Ascending aorta (tissue), 2 donors: Measurements from ENCODE around the gene CNOT1. TPM values are rescaled to one million over a fixed set of nuclear protein-coding genes. Genes with fewer than 3 reads are reported as not detected.

ENCODE experiments used
- DNase-seq, 2 donors: peaks; one replicate each; pipeline ENCODE4 v3.0.0-alpha.2; 2019; ENCODE audit warnings: low spot score in 2 of 2
- H3K27ac ChIP-seq, 2 donors: fragments of 200-600 bp; sonication (generic); one replicate each; pipeline ENCODE4 v1.5.1; 2016 to 2017; ENCODE audit warnings: mild to moderate bottlenecking in 1 of 2
- H3K27me3 ChIP-seq: fragments of 200-600 bp; sonication (generic); one replicate; pipeline ENCODE4 v1.5.1; 2017
- H3K36me3 ChIP-seq, 2 donors: fragments of 200-600 bp; sonication (generic); one replicate each; pipeline ENCODE4 v1.5.1; 2016
- H3K4me1 ChIP-seq, 2 donors: fragments of 200-600 bp; sonication (generic); one replicate each; pipeline ENCODE4 v1.5.1; 2016 to 2017; ENCODE audit warnings: mild to moderate bottlenecking in 1 of 2
- H3K4me3 ChIP-seq, 2 donors: fragments of 200-600 bp; sonication (generic); one replicate each; pipeline ENCODE4 v1.5.1; 2016 to 2017; ENCODE audit warnings: mild to moderate bottlenecking in 1 of 2
- H3K9me3 ChIP-seq, 2 donors: fragments of 200-600 bp; sonication (generic); one replicate each; pipeline ENCODE4 v1.5.1; 2016
- intact Hi-C: fragments of 100-400 bp; cut with DNase I; formaldehyde crosslinking; loops from one replicate; pipeline ENCODE4 v1.15.1; 2023
- total RNA-seq: library from RNA; depleted of rRNA; stranded (reverse); fragments of >200 nt; gene quantifications from one replicate; pipeline ENCODE4 v1.1.0, GENCODE V29; 2016
- TF ChIP-seq, protein P1 (sequence below), 3 experiments: fragments of 200-600 bp in 2 of 3; fragments of 450-650 bp in 1 of 3; sonication (generic) in 2 of 3; IDR thresholded peaks; one replicate each; pipeline ENCODE4 v1.5.1; 2016 to 2019; ENCODE audit warnings: antibody characterized with exemption in 3 of 3, mild to moderate bottlenecking in 1 of 3, moderate library complexity in 1 of 3

Gene CNOT1
- total RNA-seq, 1 donor from 2014 or later, result 324 TPM

DNA sequence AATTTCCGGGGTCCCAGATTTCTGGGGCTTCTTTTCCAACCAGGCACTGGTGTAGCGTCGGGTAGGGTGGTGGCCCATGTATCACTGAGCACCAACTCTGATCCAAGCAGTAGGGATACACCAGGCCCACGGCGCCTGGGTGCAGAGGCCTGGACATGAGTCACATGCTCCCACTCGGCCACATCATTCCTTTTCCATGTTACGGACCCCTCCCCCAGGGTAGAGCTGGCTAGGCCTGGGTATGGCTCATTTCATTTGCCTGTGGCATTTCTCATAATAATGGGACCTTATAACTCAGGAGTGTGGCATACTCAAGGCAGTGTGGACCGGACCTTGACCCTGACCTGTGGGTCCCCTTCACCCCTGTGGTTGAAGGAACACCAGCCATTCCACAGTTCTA, 147.7 kb downstream of the CNOT1 start:
- intact Hi-C loops, result loop anchor here (10.0 kb wide), 1 partner anchor 457 kb away; the partner anchor contains the start of gene MMP15
- DNase-seq, result no peak
- no peaks in the 10 kb centered on the region for H3K27me3 ChIP-seq
- H3K4me1 ChIP-seq, result no peaks in the 10 kb centered on the region
- H3K9me3 ChIP-seq, result no peaks in the 10 kb centered on the region
- H3K4me3 ChIP-seq, result no peak overlapping the region
- no peak overlapping the region for H3K27ac ChIP-seq
- TF ChIP-seq, protein P1, sequence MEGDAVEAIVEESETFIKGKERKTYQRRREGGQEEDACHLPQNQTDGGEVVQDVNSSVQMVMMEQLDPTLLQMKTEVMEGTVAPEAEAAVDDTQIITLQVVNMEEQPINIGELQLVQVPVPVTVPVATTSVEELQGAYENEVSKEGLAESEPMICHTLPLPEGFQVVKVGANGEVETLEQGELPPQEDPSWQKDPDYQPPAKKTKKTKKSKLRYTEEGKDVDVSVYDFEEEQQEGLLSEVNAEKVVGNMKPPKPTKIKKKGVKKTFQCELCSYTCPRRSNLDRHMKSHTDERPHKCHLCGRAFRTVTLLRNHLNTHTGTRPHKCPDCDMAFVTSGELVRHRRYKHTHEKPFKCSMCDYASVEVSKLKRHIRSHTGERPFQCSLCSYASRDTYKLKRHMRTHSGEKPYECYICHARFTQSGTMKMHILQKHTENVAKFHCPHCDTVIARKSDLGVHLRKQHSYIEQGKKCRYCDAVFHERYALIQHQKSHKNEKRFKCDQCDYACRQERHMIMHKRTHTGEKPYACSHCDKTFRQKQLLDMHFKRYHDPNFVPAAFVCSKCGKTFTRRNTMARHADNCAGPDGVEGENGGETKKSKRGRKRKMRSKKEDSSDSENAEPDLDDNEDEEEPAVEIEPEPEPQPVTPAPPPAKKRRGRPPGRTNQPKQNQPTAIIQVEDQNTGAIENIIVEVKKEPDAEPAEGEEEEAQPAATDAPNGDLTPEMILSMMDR (IDR thresholded peaks at IDR 0.05), result no peak
- no peaks in the 10 kb centered on the region for H3K36me3 ChIP-seq

DNA sequence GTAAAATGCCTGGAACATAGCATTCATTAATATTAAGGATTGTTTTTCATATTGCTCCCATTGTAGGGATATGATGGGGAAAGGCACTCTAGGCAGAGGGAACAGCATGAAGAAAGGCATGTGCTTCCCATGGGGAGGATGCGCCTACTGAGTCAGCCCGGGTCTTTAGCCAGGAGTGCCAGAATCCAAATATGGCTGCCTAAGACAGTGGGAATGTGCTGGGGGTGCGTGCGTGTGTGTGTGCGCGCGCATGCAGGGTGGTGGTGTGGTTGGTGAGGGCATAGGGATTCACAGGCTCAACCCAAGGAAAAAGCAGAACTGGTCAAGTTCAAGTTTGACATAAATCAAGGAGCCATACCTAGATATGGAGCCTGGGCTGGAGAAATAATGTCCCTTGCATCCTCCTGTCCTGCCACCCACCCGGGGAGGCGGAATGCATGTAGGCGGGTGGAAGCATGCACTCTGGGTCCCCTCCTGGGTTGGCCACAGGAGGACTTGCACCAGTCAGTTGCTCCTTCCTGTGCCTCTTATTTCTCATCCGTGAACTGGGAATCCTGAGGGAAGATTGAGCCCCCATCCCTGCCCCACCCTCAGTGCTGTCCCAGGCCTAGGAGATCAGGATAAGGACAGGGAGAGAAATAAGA, 148.3 kb downstream of the CNOT1 start:
- no peak for DNase-seq
- no peaks in the 10 kb centered on the region for H3K4me1 ChIP-seq
- no peaks in the 10 kb centered on the region for H3K9me3 ChIP-seq
- intact Hi-C loops, result loop anchor here (10.0 kb wide), 1 partner anchor 457 kb away; the partner anchor contains the start of gene MMP15
- H3K27me3 ChIP-seq, result no peaks in the 10 kb centered on the region
- TF ChIP-seq, protein P1 (IDR thresholded peaks at IDR 0.05), result no peak
- H3K27ac ChIP-seq, result no peak overlapping the region
- H3K4me3 ChIP-seq, result no peak overlapping the region
- H3K36me3 ChIP-seq, result no peaks in the 10 kb centered on the region

DNA sequence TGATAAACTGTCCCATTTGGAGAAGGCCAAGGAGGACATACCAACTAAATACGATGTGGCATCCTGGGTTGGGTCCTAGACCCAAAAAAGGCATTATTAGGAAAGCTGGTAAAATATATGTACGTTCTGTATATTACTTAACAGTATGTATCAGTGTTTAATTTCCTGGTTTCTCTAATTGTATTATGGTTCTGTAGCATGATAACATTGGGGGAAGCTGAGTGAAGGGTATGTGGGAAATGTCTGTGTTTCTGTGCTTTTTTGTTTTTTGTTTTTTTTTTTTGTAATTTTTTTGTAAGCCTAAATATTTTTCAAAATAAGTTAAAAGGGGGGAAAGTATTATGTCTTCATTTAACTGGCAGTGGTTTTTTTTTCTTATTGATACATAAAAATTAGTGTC, 151.2 kb downstream of the CNOT1 start:
- H3K9me3 ChIP-seq, result no peaks in the 10 kb centered on the region
- TF ChIP-seq, protein P1 (IDR thresholded peaks at IDR 0.05), result no peak
- DNase-seq, result no peak
- H3K4me1 ChIP-seq, result no peaks in the 10 kb centered on the region
- H3K4me3 ChIP-seq, result no peak overlapping the region
- H3K27ac ChIP-seq, result no peak overlapping the region
- H3K27me3 ChIP-seq, result no peaks in the 10 kb centered on the region
- intact Hi-C loops, result no loop called here
- H3K36me3 ChIP-seq, result no peaks in the 10 kb centered on the region

DNA sequence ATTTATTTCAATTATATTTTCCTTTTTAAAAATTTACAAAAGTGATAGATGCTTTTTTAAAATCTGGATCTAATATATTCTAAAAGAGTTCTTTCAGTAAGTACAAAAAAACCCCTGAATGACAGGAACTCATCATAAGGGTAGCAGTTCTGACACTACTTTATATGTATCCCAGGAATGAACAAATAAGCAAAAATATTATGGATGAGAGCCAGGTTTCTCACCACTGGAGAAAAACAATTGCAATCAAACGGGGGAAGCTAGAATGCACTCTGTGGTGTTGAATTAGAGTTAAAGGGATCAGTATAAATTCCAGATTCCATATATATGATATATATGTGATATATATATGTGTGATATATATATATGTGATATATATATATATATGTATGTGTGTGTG, 152.8 kb downstream of the CNOT1 start:
- no peak for DNase-seq
- Histone ChIP-seq H3K36me3 (no peaks in the 10 kb centered on the region), H3K27me3 (no peaks in the 10 kb centered on the region), H3K9me3 (no peaks in the 10 kb centered on the region), H3K4me3 (no peak overlapping the region), H3K4me1 (no peaks in the 10 kb centered on the region), H3K27ac (no peak overlapping the region)
- TF ChIP-seq, protein P1 (IDR thresholded peaks at IDR 0.05), result no peak
- intact Hi-C loops, result no loop called here

DNA sequence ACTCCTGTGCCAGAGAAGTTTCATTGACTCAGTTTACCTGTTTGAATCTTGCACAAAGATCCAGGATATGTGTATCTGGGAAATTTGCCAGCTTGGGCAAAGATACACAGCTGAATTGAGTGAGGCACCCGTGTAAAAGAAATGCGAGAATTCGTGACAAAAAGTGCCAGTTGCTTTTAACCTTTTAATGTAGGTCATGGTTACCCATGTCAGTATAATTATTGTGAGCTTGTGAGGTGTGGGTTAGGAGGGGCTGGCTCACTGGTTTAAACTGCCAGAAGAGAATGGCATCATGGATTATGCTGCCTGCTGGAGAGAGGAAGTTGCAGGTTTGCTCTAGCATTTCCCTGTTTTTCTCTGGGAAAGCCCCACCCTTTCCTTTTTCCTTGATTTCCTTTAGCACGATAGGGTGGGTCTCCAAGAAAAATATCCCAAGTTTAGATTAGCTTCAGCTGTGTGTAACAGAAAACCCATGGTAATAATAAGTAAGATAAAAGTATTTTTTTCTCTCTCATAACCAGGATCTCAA, 154.5 kb downstream of the CNOT1 start:
- Histone ChIP-seq H3K4me3 (no peak overlapping the region), H3K36me3 (no peaks in the 10 kb centered on the region), H3K27ac (no peak overlapping the region), H3K9me3 (no peaks in the 10 kb centered on the region), H3K4me1 (no peaks in the 10 kb centered on the region), H3K27me3 (no peaks in the 10 kb centered on the region)
- no peak for DNase-seq
- TF ChIP-seq, protein P1 (IDR thresholded peaks at IDR 0.05), result no peak
- intact Hi-C loops, result no loop called here
